Lower lobe of right lung (tissue), 2 donors: ENCODE results near the gene DOCK1. TPM values are rescaled to one million over a fixed set of nuclear protein-coding genes. Genes with fewer than 3 reads are reported as not detected.

ENCODE experiments used
- ATAC-seq, 2 donors: fragments of 200-7000 bp; cut with Tn5 transposase; one replicate each; pipeline ENCODE4 v1.9.1; 2020 to 2022; ENCODE audit warnings: mild to moderate bottlenecking in 2 of 2, moderate library complexity in 2 of 2
- DNase-seq: peaks from one replicate; pipeline ENCODE4 v3.0.0-alpha.2; 2020
- H3K27ac ChIP-seq: fragments of 200-600 bp; one replicate; pipeline ENCODE4 v1.8.0; 2022
- H3K27me3 ChIP-seq: fragments of 200-600 bp; one replicate; pipeline ENCODE4 v1.8.0; 2022; ENCODE audit warnings: low read depth
- H3K36me3 ChIP-seq: fragments of 200-600 bp; one replicate; pipeline ENCODE4 v1.8.0; 2022; ENCODE audit warnings: mild to moderate bottlenecking
- H3K4me1 ChIP-seq: fragments of 200-600 bp; one replicate; pipeline ENCODE4 v1.8.0; 2022
- H3K4me3 ChIP-seq: fragments of 200-600 bp; one replicate; pipeline ENCODE4 v1.8.0; 2022; ENCODE audit warnings: mild to moderate bottlenecking
- H3K9me3 ChIP-seq: fragments of 200-600 bp; one replicate; pipeline ENCODE4 v1.8.0; 2022
- intact Hi-C: fragments of 100-400 bp; cut with DNase I; formaldehyde crosslinking; loops from one replicate; pipeline ENCODE4 v1.11.0; 2022
- total RNA-seq: library from RNA; stranded (reverse); fragmentation: NEBNext Ultra II Directional; extraction: Animal tissue kit (Norgen Biotek cat#: 25700); gene quantifications from one replicate; pipeline ENCODE4 v1.2.1, GENCODE V29; 2021
- TF ChIP-seq, protein P1 (sequence below): fragments of 200-600 bp; IDR thresholded peaks from one replicate; pipeline ENCODE4 v1.8.0; 2022; ENCODE audit warnings: antibody characterized with exemption, mild to moderate bottlenecking
- donor health status: DM: no; HTN: yes; CAD: no; lungs with severe emphysema.

The DOCK1 gene
- total RNA-seq, 1 donor from 2014 or later = 44.8 TPM

DNA sequence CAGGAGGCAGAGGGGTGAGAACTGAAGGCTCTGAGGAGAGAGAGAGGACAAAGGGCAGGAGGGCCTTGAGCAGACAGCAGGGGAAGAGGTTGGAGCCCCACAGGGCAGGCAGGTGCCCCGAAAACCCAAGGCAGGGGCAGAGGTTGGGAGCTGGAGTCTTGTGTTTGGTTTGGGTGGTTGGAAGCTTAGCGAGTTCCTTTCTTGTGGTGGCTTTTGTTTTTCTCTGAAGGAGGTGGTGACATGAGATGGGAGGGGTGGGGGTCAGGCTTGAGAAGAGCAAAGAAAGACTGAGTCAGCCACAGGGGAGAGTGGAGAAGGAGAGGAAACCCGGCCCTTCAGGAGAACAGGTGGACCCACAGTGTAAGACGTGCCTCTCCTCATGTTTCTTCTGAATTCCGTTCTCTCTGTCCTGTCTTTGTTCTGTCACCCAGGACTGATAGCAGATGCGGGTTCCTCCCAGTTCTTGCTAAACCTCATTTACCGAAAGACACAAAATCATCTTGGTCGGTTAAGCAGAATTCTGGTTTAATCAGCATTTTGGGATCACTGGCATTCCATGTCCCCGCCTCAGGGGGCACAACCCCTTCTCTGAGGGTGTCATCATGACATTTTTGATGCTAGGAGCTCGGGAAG is 195.9 kb downstream of the DOCK1 start:
- DNase-seq = no peak
- intact Hi-C loops = no loop called here
- H3K27me3 ChIP-seq = no peaks in the 10 kb centered on the region
- H3K4me1 ChIP-seq = no peaks in the 10 kb centered on the region
- ATAC-seq = no peak
- no peak overlapping the region for H3K27ac ChIP-seq
- no peaks in the 10 kb centered on the region for H3K9me3 ChIP-seq
- no peak overlapping the region for H3K4me3 ChIP-seq
- H3K36me3 ChIP-seq = peaks cover 13% of the 10 kb centered on the region
- TF ChIP-seq, protein P1, sequence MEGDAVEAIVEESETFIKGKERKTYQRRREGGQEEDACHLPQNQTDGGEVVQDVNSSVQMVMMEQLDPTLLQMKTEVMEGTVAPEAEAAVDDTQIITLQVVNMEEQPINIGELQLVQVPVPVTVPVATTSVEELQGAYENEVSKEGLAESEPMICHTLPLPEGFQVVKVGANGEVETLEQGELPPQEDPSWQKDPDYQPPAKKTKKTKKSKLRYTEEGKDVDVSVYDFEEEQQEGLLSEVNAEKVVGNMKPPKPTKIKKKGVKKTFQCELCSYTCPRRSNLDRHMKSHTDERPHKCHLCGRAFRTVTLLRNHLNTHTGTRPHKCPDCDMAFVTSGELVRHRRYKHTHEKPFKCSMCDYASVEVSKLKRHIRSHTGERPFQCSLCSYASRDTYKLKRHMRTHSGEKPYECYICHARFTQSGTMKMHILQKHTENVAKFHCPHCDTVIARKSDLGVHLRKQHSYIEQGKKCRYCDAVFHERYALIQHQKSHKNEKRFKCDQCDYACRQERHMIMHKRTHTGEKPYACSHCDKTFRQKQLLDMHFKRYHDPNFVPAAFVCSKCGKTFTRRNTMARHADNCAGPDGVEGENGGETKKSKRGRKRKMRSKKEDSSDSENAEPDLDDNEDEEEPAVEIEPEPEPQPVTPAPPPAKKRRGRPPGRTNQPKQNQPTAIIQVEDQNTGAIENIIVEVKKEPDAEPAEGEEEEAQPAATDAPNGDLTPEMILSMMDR = no peak

DNA sequence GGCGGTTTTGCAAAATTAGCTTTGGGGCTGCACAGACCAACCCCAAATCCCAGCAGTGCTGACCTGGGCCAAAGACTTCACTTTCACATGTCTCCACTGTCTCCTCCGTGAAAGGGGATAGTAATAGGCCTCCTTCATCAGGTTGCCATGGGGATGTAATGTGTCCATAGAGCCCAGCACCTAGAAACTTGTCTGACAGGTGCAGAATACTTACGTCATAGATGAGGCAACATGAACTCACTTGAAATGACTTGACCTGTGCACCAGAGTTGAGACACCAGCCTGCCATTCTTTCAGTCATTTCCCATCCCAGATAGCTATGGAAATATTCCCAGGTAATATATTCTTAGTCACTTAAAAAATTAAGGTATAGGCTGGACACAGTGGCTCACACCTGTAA is 196.9 kb downstream of the DOCK1 start:
- Histone ChIP-seq H3K27me3 (no peaks in the 10 kb centered on the region), H3K4me3 (no peak overlapping the region), H3K4me1 (no peaks in the 10 kb centered on the region), H3K27ac (no peak overlapping the region), H3K9me3 (no peaks in the 10 kb centered on the region), H3K36me3 (peaks cover 22% of the 10 kb centered on the region)
- TF ChIP-seq, protein P1 = no peak
- intact Hi-C loops = no loop called here
- ATAC-seq (peak in 1 of 2 donors; percentile 28), DNase-seq (no peak)

DNA sequence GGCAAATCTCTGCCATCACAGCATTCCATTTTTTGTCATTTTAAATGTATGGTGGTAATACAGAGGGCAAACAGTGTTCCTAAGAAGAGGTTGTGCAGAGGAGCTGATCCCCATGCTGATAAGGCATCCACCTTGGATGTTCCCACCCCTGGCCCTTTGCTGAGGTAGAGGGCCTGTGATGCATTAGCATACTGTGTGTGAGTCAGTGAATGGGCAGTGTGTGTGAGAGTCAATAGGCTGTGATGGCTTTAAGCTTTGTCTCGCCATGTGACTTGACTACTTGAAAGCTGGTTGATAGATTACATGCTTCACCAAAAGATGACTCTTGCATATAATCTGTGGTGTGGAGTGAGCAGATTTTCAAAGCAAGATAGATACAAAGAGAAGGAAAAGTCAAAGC is 209.9 kb downstream of the DOCK1 start:
- H3K9me3 ChIP-seq = no peaks in the 10 kb centered on the region
- TF ChIP-seq, protein P1 = no peak
- DNase-seq (no peak), ATAC-seq (no peak)
- no peak overlapping the region for H3K27ac ChIP-seq
- intact Hi-C loops = no loop called here
- no peaks in the 10 kb centered on the region for H3K4me1 ChIP-seq
- no peak overlapping the region for H3K4me3 ChIP-seq
- H3K36me3 ChIP-seq = peaks cover 37% of the 10 kb centered on the region
- H3K27me3 ChIP-seq = no peaks in the 10 kb centered on the region

DNA sequence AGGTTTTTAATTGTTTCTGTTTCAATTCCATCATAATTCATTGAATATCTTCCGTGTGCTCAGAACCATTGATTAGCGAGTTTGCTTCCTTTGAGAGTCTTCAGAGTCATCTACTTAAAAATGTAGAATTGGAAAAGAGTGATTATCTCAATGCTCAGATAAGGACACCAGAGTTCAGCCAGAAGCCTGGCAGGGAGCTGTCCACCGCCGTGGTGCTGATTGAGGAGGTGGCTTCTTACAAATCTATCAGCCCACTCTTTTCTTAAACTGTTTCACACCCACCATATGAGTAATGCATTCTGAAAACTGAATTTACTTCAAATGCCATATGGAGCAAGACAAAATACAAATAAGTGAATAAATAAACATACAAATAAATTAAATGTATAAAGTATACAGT is 211.9 kb downstream of the DOCK1 start:
- H3K27me3 ChIP-seq = no peaks in the 10 kb centered on the region
- TF ChIP-seq, protein P1 = no peak
- ATAC-seq (no peak), DNase-seq (no peak)
- intact Hi-C loops = no loop called here
- H3K4me1 ChIP-seq = no peaks in the 10 kb centered on the region
- no peak overlapping the region for H3K4me3 ChIP-seq
- no peak overlapping the region for H3K27ac ChIP-seq
- H3K36me3 ChIP-seq = peaks cover 21% of the 10 kb centered on the region
- H3K9me3 ChIP-seq = no peaks in the 10 kb centered on the region

DNA sequence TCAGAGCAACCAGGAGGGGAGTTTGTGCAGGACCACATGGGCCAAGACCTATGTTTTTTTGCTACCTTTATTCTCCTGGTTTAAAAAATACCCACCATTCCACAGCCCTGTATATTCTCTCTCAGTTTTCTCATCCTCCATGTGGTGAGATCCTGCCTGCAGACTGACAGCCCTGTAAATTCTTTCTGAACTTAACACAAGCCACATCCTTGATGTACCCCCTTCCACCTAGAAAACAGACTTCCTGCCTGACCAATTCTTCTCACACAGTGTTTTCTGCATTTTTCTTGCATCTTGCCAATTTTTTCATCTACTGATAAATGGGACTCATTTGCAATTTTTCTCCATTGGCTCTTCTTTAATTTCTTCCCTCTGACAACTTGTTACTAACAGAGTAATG is 212.8 kb downstream of the DOCK1 start:
- no peak for ATAC-seq
- Histone ChIP-seq H3K36me3 (peaks cover 19% of the 10 kb centered on the region), H3K27me3 (no peaks in the 10 kb centered on the region), H3K9me3 (no peaks in the 10 kb centered on the region), H3K4me1 (no peaks in the 10 kb centered on the region), H3K27ac (no peak overlapping the region), H3K4me3 (no peak overlapping the region)
- TF ChIP-seq, protein P1 = no peak
- DNase-seq = no peak
- intact Hi-C loops = no loop called here
